ENCODE results near the gene SIAH1. TPM values are rescaled to one million over a fixed set of nuclear protein-coding genes. Genes with fewer than 3 reads are reported as not detected.

Gene SIAH1
- total RNA-seq, 1 donor from 2014 or later, result 34.2 TPM

DNA sequence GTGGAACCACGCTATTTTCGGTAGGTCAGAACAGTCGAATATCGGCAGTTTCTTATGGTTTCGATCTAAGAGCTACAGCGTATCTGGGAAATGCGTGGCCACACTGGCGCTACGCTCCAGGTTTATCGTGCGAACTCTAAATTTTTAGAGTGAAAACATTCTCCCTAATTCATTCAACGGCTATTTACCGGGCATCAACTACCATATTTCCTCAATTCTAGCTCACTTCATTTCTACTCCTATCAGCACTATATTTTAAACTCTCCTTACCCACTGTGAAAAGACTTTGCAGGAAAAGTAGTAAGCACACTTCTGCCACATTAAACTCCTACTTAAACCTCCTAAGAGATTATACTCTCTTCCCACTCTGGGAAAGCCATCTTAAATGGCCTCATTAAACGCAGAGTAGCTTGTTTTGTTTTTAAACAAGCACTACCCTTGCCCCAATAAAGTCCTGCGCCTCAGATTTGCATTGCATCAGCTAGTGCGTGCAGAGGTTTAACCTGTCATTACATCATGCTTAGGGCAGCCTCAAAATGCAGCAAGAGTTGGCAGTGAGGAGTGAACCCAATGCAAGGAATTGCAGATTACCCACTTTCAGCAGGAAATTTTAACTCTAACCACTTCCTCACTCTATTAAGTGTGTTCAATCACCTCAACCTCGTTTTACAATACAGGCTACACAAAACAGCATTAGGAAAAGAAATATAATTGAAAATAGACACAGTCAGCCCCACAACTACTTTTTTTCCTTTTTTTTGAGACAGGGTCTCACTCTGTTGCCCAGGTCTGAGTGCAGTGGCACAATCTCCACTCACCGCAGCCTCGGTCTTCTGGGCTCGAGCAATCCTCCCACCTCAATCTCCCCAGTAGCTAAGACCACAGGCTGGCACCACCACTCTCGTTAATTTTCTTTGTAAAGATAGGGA is 18.8 kb downstream of the SIAH1 start:
- Mint-ChIP-seq H3K36me3 (ENCODE audit: low read depth, unreplicated experiment) (no peaks in the 10 kb centered on the region), H3K4me3 (ENCODE audit: unreplicated experiment) (peak overlapping the region; percentile 92), H3K4me1 (ENCODE audit: unreplicated experiment) (peaks cover 48% of the 10 kb centered on the region), H3K27ac (ENCODE audit: unreplicated experiment) (peak overlapping the region; percentile 92), H3K27me3 (ENCODE audit: unreplicated experiment) (peaks cover 1% of the 10 kb centered on the region), H3K9me3 (ENCODE audit: unreplicated experiment) (no peaks in the 10 kb centered on the region)
- DNase-seq (ENCODE audit: low spot score), result peak; percentile 21
- TF ChIP-seq, protein P1, sequence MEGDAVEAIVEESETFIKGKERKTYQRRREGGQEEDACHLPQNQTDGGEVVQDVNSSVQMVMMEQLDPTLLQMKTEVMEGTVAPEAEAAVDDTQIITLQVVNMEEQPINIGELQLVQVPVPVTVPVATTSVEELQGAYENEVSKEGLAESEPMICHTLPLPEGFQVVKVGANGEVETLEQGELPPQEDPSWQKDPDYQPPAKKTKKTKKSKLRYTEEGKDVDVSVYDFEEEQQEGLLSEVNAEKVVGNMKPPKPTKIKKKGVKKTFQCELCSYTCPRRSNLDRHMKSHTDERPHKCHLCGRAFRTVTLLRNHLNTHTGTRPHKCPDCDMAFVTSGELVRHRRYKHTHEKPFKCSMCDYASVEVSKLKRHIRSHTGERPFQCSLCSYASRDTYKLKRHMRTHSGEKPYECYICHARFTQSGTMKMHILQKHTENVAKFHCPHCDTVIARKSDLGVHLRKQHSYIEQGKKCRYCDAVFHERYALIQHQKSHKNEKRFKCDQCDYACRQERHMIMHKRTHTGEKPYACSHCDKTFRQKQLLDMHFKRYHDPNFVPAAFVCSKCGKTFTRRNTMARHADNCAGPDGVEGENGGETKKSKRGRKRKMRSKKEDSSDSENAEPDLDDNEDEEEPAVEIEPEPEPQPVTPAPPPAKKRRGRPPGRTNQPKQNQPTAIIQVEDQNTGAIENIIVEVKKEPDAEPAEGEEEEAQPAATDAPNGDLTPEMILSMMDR (IDR thresholded peaks at IDR 0.05; ENCODE audit: unreplicated experiment), result no peak

DNA sequence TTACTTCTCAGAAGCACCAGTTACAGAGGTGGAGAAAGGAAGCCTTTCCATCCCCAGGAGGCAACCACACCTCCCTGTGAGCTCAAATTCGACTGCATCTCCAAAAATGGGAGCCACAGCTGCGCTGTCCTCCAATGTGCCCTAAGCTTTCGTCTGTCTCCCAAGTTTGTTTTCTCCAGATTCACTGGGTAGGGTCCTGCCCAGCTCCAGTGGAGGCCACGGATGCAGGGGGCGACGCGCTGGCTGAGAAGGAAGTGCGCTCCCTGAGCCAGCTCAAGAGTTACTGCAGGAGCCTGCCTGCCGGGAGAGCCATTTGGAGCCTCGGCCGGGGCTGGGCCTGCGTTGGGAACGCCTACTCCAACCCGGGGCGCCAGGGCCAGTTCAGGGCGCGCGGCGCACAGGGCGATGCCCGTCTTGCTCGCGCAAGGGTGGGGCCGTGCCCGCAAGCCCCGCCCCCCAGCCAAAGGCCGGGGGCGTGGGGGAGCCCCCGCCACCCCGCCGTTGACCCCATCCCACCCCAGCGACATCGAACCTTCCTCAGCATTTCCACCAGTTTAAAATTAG is 19.5 kb downstream of the SIAH1 start:
- TF ChIP-seq, protein P1 (IDR thresholded peaks at IDR 0.05; ENCODE audit: unreplicated experiment), result no peak
- Mint-ChIP-seq H3K4me3 (ENCODE audit: unreplicated experiment) (peak overlapping the region; percentile 92), H3K4me1 (ENCODE audit: unreplicated experiment) (peaks cover 50% of the 10 kb centered on the region), H3K9me3 (ENCODE audit: unreplicated experiment) (no peaks in the 10 kb centered on the region), H3K27me3 (ENCODE audit: unreplicated experiment) (peaks cover 1% of the 10 kb centered on the region), H3K36me3 (ENCODE audit: low read depth, unreplicated experiment) (no peaks in the 10 kb centered on the region), H3K27ac (ENCODE audit: unreplicated experiment) (peak overlapping the region; percentile 92)
- DNase-seq (ENCODE audit: low spot score), result peak; percentile 86

DNA sequence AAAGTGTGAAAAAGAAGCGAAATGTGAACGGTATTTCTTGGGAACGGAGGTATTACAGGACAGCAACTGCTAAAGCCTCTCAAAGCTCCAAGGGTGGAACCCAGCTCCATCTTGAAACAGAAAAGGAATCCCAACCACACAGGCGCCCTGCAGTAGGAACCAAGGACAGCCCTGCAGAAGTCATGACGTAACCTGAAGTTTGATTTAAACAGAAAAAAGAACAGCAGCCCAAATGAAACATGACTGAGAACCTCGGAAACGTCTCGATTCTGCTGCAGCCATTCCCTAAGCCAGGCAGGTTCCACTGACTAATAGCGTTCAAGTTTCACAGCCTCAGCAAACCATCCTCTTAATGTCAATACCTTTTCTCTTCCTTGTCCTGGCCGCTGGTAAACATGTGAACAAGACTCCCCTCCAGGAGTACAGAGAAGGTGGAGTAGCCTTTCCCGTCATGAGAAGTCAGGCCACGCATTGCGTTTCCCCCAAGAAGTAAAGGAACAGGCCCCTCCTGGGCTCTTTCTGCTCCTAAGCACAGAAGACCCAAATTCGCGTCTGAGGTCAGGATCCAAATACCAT is 20.1 kb downstream of the SIAH1 start:
- no peak for DNase-seq (ENCODE audit: low spot score)
- Mint-ChIP-seq H3K27ac (ENCODE audit: unreplicated experiment) (peak overlapping the region; percentile 78), H3K27me3 (ENCODE audit: unreplicated experiment) (peaks cover 1% of the 10 kb centered on the region), H3K9me3 (ENCODE audit: unreplicated experiment) (no peaks in the 10 kb centered on the region), H3K4me3 (ENCODE audit: unreplicated experiment) (peak overlapping the region; percentile 85), H3K4me1 (ENCODE audit: unreplicated experiment) (peaks cover 50% of the 10 kb centered on the region), H3K36me3 (ENCODE audit: low read depth, unreplicated experiment) (no peaks in the 10 kb centered on the region)
- TF ChIP-seq, protein P1 (IDR thresholded peaks at IDR 0.05; ENCODE audit: unreplicated experiment), result no peak

DNA sequence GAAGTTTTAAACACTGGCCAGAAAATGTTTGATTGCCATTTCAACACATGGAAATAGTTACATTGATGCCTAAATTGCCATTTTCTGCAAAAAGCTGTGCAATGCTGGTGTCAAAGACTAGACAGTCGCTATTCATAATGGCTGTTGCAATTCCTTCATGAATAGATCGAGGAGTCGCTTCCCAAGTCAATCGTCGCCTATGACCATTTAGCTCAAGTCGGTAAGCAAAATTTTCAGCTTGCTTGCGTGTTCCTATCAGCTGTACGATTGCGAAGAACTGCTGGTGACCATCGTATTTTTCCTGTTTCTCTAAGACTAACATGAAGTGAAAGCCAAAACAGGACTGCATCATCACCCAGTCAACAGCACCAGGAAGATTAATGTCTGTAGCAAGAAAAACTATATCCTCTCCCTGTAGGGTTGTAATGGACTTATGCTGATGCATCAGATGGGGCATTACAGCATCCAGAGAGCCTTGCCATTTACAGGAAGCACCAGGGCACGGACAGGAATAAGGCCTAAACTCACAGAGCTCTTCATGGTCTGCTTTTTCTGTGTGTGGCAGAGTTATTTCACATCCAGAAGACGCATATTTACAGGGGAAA is 23.6 kb downstream of the SIAH1 start:
- Mint-ChIP-seq H3K4me1 (ENCODE audit: unreplicated experiment) (peaks cover 34% of the 10 kb centered on the region), H3K4me3 (ENCODE audit: unreplicated experiment) (no peak overlapping the region), H3K27me3 (ENCODE audit: unreplicated experiment) (peaks cover 6% of the 10 kb centered on the region), H3K9me3 (ENCODE audit: unreplicated experiment) (no peaks in the 10 kb centered on the region), H3K27ac (ENCODE audit: unreplicated experiment) (no peak overlapping the region), H3K36me3 (ENCODE audit: low read depth, unreplicated experiment) (peaks cover 4% of the 10 kb centered on the region)
- no peak for DNase-seq (ENCODE audit: low spot score)
- TF ChIP-seq, protein P1 (IDR thresholded peaks at IDR 0.05; ENCODE audit: unreplicated experiment), result no peak
